AG04450 (cell line): ENCODE results near the gene TMEM198. TPM values are rescaled to one million over a fixed set of nuclear protein-coding genes. Genes with fewer than 3 reads are reported as not detected.

Experiments used
- CTCF ChIA-PET: fragments of 300-600, 350-600 bp; formaldehyde crosslinking; extraction: SDS; loops from one replicate; lab custom pipeline; 2022; ENCODE audit warnings: antibody characterized with exemption, inconsistent platforms; lab: Charles Lee
- POLR2A ChIA-PET: fragments of 350-600 bp; formaldehyde crosslinking; extraction: SDS; loops from one replicate; lab custom pipeline; 2021; ENCODE audit warnings: antibody characterized with exemption, inconsistent platforms; lab: Yijun Ruan, JAX
- DNase-seq: peaks from one replicate; pipeline ENCODE4 v3.0.0-alpha.2; 2011; ENCODE audit warnings: low read depth, low spot score
- H3K27ac ChIP-seq: one replicate; pipeline ENCODE4 v1.5.1; 2012; ENCODE audit warnings: low read depth, low read length, control low read depth
- H3K27me3 ChIP-seq: one replicate; pipeline ENCODE4 v1.6.0; 2012; ENCODE audit warnings: low read length; ENCODE audit not compliant: control insufficient read depth, insufficient read depth
- H3K4me3 ChIP-seq: 2 replicates; pipeline ENCODE4 v1.5.1; 2011; ENCODE audit warnings: mild to moderate bottlenecking, low read depth, low read length, control low read depth
- H3K9me3 ChIP-seq: 2 replicates; pipeline ENCODE4 v1.5.1; 2012; ENCODE audit warnings: low read length; ENCODE audit not compliant: control insufficient read depth, insufficient read depth
- polyA plus RNA-seq: library from polyadenylated mRNA; depleted of rRNA; stranded (reverse); fragments of >200 nt; gene quantifications from 2 replicates; pipeline ENCODE4 v1.2.3, GENCODE V29; 2011
- TF ChIP-seq, protein P1 (sequence below): IDR thresholded peaks from 2 replicates; pipeline ENCODE4 v1.5.1; 2011; ENCODE audit warnings: low read depth, low read length, control low read depth, inconsistent platforms

The TMEM198 gene
- polyA plus RNA-seq, 1 experiment: 0.83 TPM

DNA sequence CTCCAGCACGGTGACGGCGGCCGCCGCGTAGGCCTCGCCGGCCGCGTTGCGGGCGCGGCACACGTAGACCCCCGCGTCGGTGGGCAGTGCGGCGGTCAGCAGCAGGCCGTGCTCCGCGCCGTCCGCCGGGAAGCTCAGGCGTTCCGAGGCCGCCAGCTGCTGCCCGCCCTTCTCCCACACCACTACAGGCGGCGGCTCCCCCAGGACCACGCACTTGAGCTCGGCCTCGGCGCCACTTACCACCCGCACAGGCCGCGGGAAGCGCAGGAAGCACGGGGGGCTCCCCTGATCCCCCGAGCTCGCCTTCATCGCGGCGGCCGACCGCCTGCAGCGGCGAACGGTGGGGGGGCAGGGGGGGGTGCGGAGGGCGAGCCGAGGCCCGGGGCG lies 27.1 kb downstream of the TMEM198 start:
- ChIA-PET CTCF (interaction anchor here (0.5 to 4.6 kb wide), 6 partner anchors 10 to 119 kb away, joined by 3 to 35 read pairs (median 5); no protein-coding TSS in a partner anchor), POLR2A (interaction anchor here (0.6 to 2.4 kb wide), 7 partner anchors 10 to 62 kb away, joined by 3 to 18 read pairs (median 8); partner anchors contain the start of genes CHPF, STK11IP and TMEM198)
- DNase-seq: no peak
- TF ChIP-seq, protein P1, sequence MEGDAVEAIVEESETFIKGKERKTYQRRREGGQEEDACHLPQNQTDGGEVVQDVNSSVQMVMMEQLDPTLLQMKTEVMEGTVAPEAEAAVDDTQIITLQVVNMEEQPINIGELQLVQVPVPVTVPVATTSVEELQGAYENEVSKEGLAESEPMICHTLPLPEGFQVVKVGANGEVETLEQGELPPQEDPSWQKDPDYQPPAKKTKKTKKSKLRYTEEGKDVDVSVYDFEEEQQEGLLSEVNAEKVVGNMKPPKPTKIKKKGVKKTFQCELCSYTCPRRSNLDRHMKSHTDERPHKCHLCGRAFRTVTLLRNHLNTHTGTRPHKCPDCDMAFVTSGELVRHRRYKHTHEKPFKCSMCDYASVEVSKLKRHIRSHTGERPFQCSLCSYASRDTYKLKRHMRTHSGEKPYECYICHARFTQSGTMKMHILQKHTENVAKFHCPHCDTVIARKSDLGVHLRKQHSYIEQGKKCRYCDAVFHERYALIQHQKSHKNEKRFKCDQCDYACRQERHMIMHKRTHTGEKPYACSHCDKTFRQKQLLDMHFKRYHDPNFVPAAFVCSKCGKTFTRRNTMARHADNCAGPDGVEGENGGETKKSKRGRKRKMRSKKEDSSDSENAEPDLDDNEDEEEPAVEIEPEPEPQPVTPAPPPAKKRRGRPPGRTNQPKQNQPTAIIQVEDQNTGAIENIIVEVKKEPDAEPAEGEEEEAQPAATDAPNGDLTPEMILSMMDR: no peak
- Histone ChIP-seq H3K4me3 (peak overlapping the region; percentile 68), H3K27me3 (peaks cover 15% of the 10 kb centered on the region), H3K27ac (no peak overlapping the region), H3K9me3 (peaks cover 4% of the 10 kb centered on the region; the same call in 1 of the 2 replicates)

DNA sequence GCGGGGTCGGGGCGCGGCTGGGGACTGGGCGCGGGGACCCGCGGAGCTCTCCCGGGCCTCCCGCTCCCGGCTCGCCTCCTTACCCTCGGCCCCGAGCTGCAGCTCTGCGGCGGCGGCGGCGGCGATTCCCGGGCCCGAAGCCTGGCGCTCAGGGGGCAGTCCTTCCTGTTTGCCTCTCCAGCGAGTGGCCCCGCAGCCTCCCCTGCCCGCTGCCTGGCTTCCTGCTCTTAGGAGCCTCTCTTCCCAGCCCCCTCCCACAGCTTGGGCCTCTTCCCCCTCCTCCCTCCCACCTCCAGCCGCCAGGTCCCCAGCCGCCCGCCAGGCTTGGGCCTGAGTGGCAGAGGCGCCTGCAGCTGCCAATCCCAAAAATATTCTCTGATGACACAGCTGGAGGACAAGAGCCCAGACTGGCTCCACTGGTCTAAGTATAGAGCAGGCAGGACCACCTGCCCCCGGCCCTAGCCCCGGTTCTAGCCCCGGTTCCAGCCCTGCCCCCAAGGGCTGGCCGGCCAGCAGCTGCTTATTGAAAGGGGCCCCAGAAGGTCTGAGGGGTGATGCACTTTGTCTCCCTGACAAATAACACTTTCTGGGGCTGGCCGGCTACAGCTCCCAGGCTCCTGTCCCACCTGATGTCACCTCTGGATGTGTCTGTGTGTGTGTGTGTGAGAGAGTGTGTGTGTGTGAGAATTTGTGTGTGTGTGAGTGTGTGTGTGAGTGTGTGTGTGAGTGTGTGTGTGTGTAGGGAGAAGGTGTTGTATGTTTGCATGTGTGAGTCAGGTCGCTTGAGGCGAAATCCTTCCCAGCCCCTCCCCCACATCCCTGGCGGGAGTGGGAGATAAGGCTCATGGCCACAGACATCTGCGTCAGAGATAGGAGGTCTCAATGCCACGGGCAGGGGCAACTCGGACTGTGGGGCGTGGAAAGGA lies 27.7 kb downstream of the TMEM198 start, which contains the start of gene OBSL1:
Gene OBSL1 (minus strand): TSS at position 229 of the 926 bp plus-strand sequence. CDS start 307 bp downstream, outside the sequence.
- H3K9me3 ChIP-seq: peaks cover 4% of the 10 kb centered on the region; the same call in 1 of the 2 replicates
- no peak for DNase-seq
- ChIA-PET POLR2A (interaction anchor here (0.8 to 2.4 kb wide), 7 partner anchors 11 to 54 kb away, joined by 3 to 18 read pairs (median 8); partner anchors contain the start of genes CHPF, STK11IP and TMEM198), CTCF (interaction anchor here (0.6 to 4.6 kb wide), 6 partner anchors 11 to 118 kb away, joined by 3 to 35 read pairs (median 6); no protein-coding TSS in a partner anchor)
- peak within 1 kb of the TSS; percentile 21 for H3K27ac ChIP-seq
- H3K27me3 ChIP-seq: peaks cover 22% of the 10 kb centered on the region
- TF ChIP-seq, protein P1: no peak
- H3K4me3 ChIP-seq: peak within 1 kb of the TSS; percentile 68

DNA sequence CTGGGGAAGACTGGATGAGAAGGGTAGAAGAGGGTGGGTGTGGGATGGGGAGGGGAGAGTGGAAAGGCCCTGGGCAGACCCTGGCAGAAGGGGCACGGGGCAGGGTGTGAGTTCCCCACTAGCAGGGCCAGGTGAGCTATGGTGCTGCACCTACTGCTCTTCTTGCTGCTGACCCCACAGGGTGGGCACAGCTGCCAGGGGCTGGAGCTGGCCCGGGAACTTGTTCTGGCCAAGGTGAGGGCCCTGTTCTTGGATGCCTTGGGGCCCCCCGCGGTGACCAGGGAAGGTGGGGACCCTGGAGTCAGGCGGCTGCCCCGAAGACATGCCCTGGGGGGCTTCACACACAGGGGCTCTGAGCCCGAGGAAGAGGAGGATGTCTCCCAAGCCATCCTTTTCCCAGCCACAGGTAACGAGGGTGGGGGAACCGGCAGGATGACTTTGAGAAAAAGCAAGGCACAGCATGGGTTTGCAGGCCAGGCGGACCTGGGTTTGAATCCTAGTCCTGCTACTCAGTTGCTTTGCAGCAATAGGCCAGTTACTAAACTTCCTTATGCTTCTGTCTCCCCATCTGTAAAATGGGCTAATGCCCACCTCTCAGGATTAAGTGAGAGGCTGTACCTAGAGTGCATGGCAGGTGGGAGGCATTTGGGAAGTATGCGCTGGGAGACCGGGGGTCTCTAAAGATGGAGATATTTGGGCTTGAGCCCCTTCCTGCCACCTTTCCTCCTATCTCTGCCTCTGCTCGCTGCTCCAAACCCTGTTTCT lies 28.6 kb downstream of the TMEM198 start, which contains the start of gene INHA:
Gene INHA (plus strand): TSS at position 74 of the 765 bp plus-strand sequence. CDS start 65 bp downstream, at position 139.
- TF ChIP-seq, protein P1: no peak
- ChIA-PET POLR2A (interaction anchor here (2.4 kb wide), 1 partner anchor 12 kb away, joined by 13 read pairs; no protein-coding TSS in a partner anchor), CTCF (interaction anchor here (1.1 to 4.6 kb wide), 2 partner anchors 12 to 25 kb away, joined by 5 to 35 read pairs; no protein-coding TSS in a partner anchor)
- Histone ChIP-seq H3K9me3 (peaks cover 4% of the 10 kb centered on the region; the same call in 1 of the 2 replicates), H3K27me3 (peaks cover 28% of the 10 kb centered on the region), H3K4me3 (peak within 1 kb of the TSS; percentile 68), H3K27ac (peak within 1 kb of the TSS; percentile 21)
- no peak for DNase-seq

DNA sequence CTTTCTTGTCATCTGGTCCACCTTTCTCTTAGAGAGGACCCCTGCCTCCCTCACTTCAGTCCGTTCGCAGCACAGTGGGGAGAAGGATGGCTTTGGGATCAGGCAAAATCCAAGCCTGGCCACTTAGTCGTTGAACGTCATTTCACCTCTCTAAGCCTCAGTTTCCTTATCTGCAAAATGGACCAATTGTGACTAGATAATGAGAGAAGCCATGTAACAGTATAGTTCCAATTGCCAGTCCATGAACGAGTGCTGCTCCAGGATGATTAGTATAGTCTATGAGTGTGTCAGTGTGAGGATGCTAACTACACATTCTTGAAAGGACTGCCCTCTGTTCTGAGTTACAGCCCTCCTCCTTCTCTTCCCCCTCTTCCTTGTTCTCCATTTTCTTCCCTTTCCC lies 29.3 kb downstream of the TMEM198 start:
- ChIA-PET POLR2A (interaction anchor here (0.7 kb wide), 1 partner anchor 37 kb away, joined by 4 read pairs; no protein-coding TSS in a partner anchor), CTCF (interaction anchor here (0.6 to 1.1 kb wide), 3 partner anchors 24 to 352 kb away, joined by 4 to 5 read pairs (median 4); no protein-coding TSS in a partner anchor)
- Histone ChIP-seq H3K4me3 (no peak overlapping the region), H3K27ac (no peak overlapping the region), H3K27me3 (peaks cover 32% of the 10 kb centered on the region), H3K9me3 (no peaks in the 10 kb centered on the region)
- no peak for DNase-seq
- TF ChIP-seq, protein P1: no peak
